ENCODE results near the gene GPR155.

GRCh38 chr2:174473796-174474195 lies 13.0 kb downstream of the GPR155 start:
- TF ChIP-seq, protein P1, sequence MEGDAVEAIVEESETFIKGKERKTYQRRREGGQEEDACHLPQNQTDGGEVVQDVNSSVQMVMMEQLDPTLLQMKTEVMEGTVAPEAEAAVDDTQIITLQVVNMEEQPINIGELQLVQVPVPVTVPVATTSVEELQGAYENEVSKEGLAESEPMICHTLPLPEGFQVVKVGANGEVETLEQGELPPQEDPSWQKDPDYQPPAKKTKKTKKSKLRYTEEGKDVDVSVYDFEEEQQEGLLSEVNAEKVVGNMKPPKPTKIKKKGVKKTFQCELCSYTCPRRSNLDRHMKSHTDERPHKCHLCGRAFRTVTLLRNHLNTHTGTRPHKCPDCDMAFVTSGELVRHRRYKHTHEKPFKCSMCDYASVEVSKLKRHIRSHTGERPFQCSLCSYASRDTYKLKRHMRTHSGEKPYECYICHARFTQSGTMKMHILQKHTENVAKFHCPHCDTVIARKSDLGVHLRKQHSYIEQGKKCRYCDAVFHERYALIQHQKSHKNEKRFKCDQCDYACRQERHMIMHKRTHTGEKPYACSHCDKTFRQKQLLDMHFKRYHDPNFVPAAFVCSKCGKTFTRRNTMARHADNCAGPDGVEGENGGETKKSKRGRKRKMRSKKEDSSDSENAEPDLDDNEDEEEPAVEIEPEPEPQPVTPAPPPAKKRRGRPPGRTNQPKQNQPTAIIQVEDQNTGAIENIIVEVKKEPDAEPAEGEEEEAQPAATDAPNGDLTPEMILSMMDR (IDR thresholded peaks at IDR 0.05; ENCODE audit: low read depth, low read length, poor library complexity, severe bottlenecking) = no peak
- no peak for TF ChIP-seq EZH2phosphoT487 (IDR thresholded peaks at IDR 0.05; ENCODE audit: borderline replicate concordance, low read length)

Measured in DOHH2 (cell line).